Measurements from ENCODE around the gene PLEKHH3.
"Not testable (repeated sequence)": the region's sequence is repeated elsewhere in the genome, so short reads cannot be mapped to it uniquely, and the experiment has no call there.

Gene PLEKHH3

DNA sequence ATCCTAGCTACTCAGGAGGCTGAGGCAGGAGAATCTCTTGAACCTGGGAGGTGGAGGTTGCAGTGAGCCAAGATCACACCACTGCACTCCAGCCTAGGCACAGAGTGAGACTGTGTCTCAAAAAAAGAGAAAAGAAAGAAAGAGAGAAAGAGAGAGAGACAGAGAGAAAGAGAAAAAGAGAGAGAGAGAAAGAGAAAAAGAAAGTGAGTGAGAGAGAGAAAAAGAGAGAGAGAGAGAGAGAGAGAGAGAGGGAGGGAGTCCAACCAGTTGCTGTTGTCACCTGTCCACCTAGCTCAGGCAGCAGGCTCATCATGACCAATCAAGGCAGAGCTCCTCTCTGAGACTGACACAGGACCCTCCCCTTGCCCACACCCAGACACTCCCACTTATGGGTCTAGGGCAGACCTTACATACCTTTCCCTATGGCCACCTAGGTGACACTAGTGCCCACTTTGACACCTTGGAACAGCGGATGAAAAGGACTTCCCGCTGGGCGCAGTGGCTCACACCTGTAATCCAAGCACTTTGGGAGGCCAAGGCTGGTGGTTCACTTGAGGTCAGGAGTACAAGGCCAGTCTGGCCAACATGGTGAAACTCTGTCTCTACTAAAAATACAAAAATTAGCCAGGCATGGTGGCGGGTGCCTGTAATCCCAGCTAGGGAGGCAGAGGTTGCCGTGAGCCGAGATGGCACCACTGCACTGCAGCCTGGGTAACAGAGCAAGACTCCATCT, 49.6 kb downstream of the PLEKHH3 start:
- DNase-seq = not testable (repeated sequence)

- DNase-seq = peak; percentile 17
Measured at GRCh38 chr17:42623732-42624596, 52.8 kb downstream of the PLEKHH3 start.

DNA sequence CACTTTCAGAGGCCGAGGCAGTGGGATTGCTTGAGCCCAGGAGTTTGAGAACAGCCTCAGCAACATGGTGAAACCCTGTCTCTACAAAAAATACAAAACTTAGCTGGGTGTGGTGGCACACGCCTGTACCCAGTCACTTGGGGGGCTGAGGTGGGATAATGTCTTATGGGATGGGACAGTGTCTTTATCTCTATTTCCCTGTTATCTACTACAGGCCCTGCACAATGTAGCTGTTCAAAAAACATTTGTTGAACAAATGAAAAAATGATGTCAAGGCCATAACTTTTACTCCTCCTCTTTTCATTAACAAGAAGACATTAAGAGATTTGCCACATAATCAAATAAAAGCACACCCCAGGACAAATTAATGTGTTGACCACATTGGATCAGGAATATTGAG, 53.5 kb downstream of the PLEKHH3 start:
- no peak for DNase-seq

- DNase-seq = not testable (repeated sequence)
Measured at GRCh38 chr17:42621987-42622386, 54.8 kb downstream of the PLEKHH3 start.

DNA sequence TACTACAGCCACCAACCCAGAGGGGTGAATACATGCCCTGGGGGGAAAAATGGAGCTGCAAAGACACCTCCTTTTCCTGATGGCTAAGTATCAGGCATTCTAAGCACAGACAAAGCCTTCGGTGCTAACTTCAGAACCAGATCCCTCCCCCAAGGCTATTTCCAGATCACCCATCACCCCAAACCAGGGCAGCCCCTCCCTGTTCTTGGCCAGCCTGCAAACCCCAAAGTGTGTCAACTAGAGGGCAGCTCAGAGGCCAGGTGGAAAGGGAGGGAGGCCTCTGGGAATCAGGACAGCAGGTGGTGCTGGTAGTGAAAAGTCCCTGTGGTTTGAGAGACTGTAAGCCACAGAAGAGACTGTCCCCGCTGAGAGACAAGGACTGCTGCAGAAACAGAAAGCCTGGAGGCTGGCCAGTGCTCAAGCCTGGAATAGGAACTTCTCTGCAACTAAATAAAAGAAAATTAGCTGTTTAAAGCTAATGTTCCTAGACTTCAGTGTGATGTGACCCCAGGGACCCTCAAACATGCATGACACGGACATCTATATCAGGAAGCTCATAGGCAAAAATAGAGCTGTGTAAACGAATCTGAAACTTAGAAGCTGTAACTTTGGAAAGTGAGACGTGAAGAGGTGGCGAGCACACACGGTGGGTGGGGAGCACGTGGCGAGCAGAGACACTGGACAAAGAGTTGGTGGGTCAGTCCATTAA, 58.2 kb downstream of the PLEKHH3 start:
- DNase-seq = peak; percentile 10

- no peak for DNase-seq
Measured at GRCh38 chr17:42617956-42618431, 58.8 kb downstream of the PLEKHH3 start.

Measured in activated CD4-positive, alpha-beta T cell treated with anti-CD3 and anti-CD28 coated beads, Interleukin-10, Interleukin-2, amounts not matched to agents 100 ng/mL and 50 ng/mL, durations not matched to agents 16 hours and 8 hours (primary cell).